ENCODE data around the gene KRTAP4-6.

KRTAP4-6 gene

DNA sequence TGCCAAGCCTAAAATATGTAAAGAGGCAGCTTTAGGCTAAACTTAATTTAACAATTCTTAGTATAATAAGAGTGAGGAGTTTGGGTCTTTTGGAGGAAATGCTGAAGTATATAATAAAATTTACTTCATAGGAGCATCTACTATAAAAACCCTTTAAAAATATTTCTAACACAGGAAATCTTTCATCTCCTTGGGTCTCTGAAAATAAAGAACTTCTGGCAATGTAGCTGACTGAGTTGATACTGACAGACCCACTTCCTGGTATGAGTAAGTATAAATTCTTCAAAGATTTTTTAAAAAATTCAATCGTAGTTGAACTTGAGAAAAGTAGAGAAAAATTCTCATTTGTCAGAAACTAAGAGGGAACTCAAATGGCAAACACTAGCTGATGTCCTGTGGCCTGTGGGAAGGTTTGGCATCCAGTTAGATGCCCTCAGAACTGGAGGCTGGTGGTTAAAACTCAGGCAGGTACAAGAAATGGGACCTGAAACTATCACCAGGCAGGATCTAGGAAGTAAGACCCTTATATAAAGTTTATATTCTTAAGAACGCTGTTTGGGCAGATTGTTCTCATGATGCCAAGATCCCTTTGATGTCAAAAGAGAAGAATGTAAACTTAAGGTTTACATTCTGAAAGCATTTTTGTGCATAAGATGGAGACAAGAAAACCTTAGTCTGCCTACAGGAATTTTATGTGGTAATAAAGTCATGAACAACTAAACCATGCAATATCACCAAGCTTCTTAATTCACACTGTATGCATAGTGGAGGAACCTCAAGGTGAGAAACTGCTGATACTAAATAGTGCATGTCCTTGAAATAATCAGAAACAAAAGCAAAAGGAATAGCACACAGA is 6.2 kb downstream of the KRTAP4-6 start:
- Histone ChIP-seq H4K20me1 (ENCODE audit: low read depth, low read length) (no peaks in the 10 kb centered on the region), H3K9me3 (ENCODE audit: insufficient read depth, low read length) (no peaks in the 10 kb centered on the region), H3K36me3 (ENCODE audit: low read length) (no peaks in the 10 kb centered on the region), H3F3A (ENCODE audit: insufficient read depth) (no peaks in the 10 kb centered on the region), H3K27ac (ENCODE audit: low read depth, low read length) (no peak overlapping the region), H3K79me2 (ENCODE audit: insufficient read depth, low read length) (no peaks in the 10 kb centered on the region), H3K4me3 (ENCODE audit: insufficient read depth, low read length, poor library complexity, severe bottlenecking) (no peak overlapping the region), H3K9ac (ENCODE audit: low read length) (no peak overlapping the region), H3K4me2 (ENCODE audit: low read depth, low read length, poor library complexity, severe bottlenecking) (no peak overlapping the region), H3K27me3 (ENCODE audit: low read length) (no peaks in the 10 kb centered on the region), H2AFZ (ENCODE audit: low read depth, low read length, severe bottlenecking) (no peak overlapping the region), H3K9me2 (replicated peaks; ENCODE audit: insufficient read depth, low read length) (no peaks in the 10 kb centered on the region)
- no peak for TF ChIP-seq EZH2phosphoT487 (conservative IDR thresholded peaks at IDR 0.05; ENCODE audit: low read length)
- TF ChIP-seq, protein P1, sequence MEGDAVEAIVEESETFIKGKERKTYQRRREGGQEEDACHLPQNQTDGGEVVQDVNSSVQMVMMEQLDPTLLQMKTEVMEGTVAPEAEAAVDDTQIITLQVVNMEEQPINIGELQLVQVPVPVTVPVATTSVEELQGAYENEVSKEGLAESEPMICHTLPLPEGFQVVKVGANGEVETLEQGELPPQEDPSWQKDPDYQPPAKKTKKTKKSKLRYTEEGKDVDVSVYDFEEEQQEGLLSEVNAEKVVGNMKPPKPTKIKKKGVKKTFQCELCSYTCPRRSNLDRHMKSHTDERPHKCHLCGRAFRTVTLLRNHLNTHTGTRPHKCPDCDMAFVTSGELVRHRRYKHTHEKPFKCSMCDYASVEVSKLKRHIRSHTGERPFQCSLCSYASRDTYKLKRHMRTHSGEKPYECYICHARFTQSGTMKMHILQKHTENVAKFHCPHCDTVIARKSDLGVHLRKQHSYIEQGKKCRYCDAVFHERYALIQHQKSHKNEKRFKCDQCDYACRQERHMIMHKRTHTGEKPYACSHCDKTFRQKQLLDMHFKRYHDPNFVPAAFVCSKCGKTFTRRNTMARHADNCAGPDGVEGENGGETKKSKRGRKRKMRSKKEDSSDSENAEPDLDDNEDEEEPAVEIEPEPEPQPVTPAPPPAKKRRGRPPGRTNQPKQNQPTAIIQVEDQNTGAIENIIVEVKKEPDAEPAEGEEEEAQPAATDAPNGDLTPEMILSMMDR (IDR thresholded peaks at IDR 0.05; ENCODE audit: insufficient read depth, low read length, poor library complexity, severe bottlenecking): no peak

DNA sequence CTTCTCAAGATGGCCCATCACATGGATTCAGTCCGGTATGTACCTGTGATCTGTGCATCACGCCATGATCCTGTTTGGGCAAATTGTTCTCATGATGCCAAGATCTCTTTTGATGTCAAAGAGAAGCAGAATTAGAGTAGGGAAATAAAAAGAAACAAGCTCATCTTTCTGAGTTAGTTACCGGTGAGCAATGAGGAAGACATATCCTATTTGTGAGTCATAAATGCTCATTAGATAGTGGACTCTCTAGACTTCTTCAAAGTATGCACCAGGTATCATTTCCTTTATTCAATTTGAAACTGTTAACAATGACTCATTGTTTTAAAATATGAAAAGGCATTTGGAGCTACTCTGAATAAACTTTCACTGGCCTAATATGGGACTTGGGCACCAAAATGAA is 8.4 kb downstream of the KRTAP4-6 start:
- Histone ChIP-seq H2AFZ (ENCODE audit: low read depth, low read length, severe bottlenecking) (no peak overlapping the region), H3F3A (ENCODE audit: insufficient read depth) (no peaks in the 10 kb centered on the region), H3K9me3 (ENCODE audit: insufficient read depth, low read length) (no peaks in the 10 kb centered on the region), H3K4me2 (ENCODE audit: low read depth, low read length, poor library complexity, severe bottlenecking) (no peak overlapping the region), H3K36me3 (ENCODE audit: low read length) (no peaks in the 10 kb centered on the region), H3K27me3 (ENCODE audit: low read length) (no peaks in the 10 kb centered on the region), H3K9ac (ENCODE audit: low read length) (no peak overlapping the region), H3K4me3 (ENCODE audit: insufficient read depth, low read length, poor library complexity, severe bottlenecking) (no peak overlapping the region), H4K20me1 (ENCODE audit: low read depth, low read length) (no peaks in the 10 kb centered on the region), H3K27ac (ENCODE audit: low read depth, low read length) (no peak overlapping the region), H3K79me2 (ENCODE audit: insufficient read depth, low read length) (no peaks in the 10 kb centered on the region), H3K9me2 (replicated peaks; ENCODE audit: insufficient read depth, low read length) (no peaks in the 10 kb centered on the region)
- no peak for TF ChIP-seq EZH2phosphoT487 (conservative IDR thresholded peaks at IDR 0.05; ENCODE audit: low read length)
- TF ChIP-seq, protein P1 (IDR thresholded peaks at IDR 0.05; ENCODE audit: insufficient read depth, low read length, poor library complexity, severe bottlenecking): no peak

DNA sequence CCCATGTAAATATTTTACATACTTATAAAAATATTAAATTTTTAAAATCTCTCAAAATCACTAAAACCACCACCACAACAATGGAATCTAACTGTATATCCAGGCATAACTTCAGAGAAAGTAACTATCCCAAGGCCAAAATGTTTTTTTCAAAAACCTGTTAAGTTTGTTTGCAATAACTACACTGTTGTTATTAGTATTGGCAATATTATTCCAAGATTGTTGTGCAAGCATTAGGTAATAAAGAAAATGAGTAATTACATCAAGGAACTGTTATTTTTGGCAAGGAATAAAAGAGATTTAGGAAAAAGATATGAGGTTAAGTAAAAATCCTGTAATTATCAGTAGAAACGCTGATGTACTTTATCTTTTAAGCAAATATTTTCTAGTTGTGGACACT is 13.0 kb downstream of the KRTAP4-6 start:
- no peak overlapping the region for H3K27ac ChIP-seq (ENCODE audit: low read depth, low read length)
- H3K9me3 ChIP-seq (ENCODE audit: insufficient read depth, low read length): 0 out of 2 replicates have a peak, but pooled peaks cover under 1% of the 10 kb centered on the region
- H2AFZ ChIP-seq (ENCODE audit: low read depth, low read length, severe bottlenecking): no peak overlapping the region
- H4K20me1 ChIP-seq (ENCODE audit: low read depth, low read length): no peaks in the 10 kb centered on the region
- no peaks in the 10 kb centered on the region for H3K79me2 ChIP-seq (ENCODE audit: insufficient read depth, low read length)
- H3K4me2 ChIP-seq (ENCODE audit: low read depth, low read length, poor library complexity, severe bottlenecking): no peak overlapping the region
- TF ChIP-seq, protein P1 (IDR thresholded peaks at IDR 0.05; ENCODE audit: insufficient read depth, low read length, poor library complexity, severe bottlenecking): no peak
- no peak for TF ChIP-seq EZH2phosphoT487 (conservative IDR thresholded peaks at IDR 0.05; ENCODE audit: low read length)
- H3K27me3 ChIP-seq (ENCODE audit: low read length): no peaks in the 10 kb centered on the region
- no peaks in the 10 kb centered on the region for H3K9me2 ChIP-seq (replicated peaks; ENCODE audit: insufficient read depth, low read length)
- H3K36me3 ChIP-seq (ENCODE audit: low read length): no peaks in the 10 kb centered on the region
- no peaks in the 10 kb centered on the region for H3F3A ChIP-seq (ENCODE audit: insufficient read depth)
- no peak overlapping the region for H3K9ac ChIP-seq (ENCODE audit: low read length)
- H3K4me3 ChIP-seq (ENCODE audit: insufficient read depth, low read length, poor library complexity, severe bottlenecking): no peak overlapping the region
